Astrocyte of the cerebellum (primary cell): ENCODE results near the gene ITPK1.
"Not testable (repeated sequence)": the region's sequence is repeated elsewhere in the genome, so short reads cannot be mapped to it uniquely, and the experiment has no call there.

Experiments used
- DNase-seq: peaks from one replicate; pipeline ENCODE4 v3.0.0-alpha.2; 2011; ENCODE audit warnings: low read depth
- H3K4me3 ChIP-seq: 2 replicates; pipeline ENCODE4 v1.5.1; 2011; ENCODE audit warnings: mild to moderate bottlenecking, low read depth, low read length, moderate library complexity
- in situ Hi-C: cut with HindIII; loops from 2 replicates; pipeline ENCODE4 v1.10.0; 2017; ENCODE audit warnings: low sequenced_read_pairs
- TF ChIP-seq, protein P1 (sequence below): IDR thresholded peaks from 2 replicates; pipeline ENCODE4 v1.5.1; 2012; ENCODE audit warnings: low read length, low read depth, moderate library complexity, mild to moderate bottlenecking; ENCODE audit errors: missing control alignments

ITPK1 gene

GRCh38 chr14:93137864-93138263, 22.1 kb upstream of the ITPK1 start:
- no peak overlapping the region for H3K4me3 ChIP-seq
- in situ Hi-C loops, result loop anchor here (5.0 kb wide), 2 partner anchors 56 to 176 kb away; no protein-coding TSS in a partner anchor
- no peak for DNase-seq
- TF ChIP-seq, protein P1, sequence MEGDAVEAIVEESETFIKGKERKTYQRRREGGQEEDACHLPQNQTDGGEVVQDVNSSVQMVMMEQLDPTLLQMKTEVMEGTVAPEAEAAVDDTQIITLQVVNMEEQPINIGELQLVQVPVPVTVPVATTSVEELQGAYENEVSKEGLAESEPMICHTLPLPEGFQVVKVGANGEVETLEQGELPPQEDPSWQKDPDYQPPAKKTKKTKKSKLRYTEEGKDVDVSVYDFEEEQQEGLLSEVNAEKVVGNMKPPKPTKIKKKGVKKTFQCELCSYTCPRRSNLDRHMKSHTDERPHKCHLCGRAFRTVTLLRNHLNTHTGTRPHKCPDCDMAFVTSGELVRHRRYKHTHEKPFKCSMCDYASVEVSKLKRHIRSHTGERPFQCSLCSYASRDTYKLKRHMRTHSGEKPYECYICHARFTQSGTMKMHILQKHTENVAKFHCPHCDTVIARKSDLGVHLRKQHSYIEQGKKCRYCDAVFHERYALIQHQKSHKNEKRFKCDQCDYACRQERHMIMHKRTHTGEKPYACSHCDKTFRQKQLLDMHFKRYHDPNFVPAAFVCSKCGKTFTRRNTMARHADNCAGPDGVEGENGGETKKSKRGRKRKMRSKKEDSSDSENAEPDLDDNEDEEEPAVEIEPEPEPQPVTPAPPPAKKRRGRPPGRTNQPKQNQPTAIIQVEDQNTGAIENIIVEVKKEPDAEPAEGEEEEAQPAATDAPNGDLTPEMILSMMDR, result no peak

GRCh38 chr14:93136508-93136907, 20.8 kb upstream of the ITPK1 start:
- DNase-seq, H3K4me3 ChIP-seq: not testable (repeated sequence)
- in situ Hi-C loops, result loop anchor here (5.0 kb wide), 2 partner anchors 54 to 174 kb away; no protein-coding TSS in a partner anchor

- no peak overlapping the region for H3K4me3 ChIP-seq
- no peak for DNase-seq
- in situ Hi-C loops, result loop anchor here (5.0 kb wide), 2 partner anchors 54 to 174 kb away; no protein-coding TSS in a partner anchor
- TF ChIP-seq, protein P1, result no peak
Observed at GRCh38 chr14:93136009-93136408, 20.3 kb upstream of the ITPK1 start.

DNA sequence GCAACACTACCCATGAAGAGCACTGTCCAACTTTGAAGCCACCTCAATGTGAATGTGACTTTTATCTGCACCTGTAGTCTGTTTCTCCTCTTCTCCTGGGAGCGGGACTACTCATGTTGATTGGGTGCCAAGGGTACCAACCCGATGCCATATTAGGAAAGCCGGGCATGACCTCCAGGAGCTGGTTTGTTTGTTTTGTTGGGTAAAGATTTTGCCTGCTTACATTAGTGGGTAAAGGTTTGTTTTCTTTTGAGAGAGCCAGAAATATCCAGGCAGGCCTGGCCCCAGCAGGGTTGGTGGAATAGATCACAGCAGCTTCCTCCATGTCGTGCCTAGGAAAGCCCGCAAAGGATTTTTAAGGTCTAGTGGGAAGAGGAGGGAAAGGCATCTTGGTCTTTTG, 19.7 kb upstream of the ITPK1 start:
- H3K4me3 ChIP-seq, result no peak overlapping the region
- no peak for DNase-seq
- TF ChIP-seq, protein P1, result no peak
- in situ Hi-C loops, result loop anchor here (5.0 kb wide), 2 partner anchors 53 to 173 kb away; no protein-coding TSS in a partner anchor

DNA sequence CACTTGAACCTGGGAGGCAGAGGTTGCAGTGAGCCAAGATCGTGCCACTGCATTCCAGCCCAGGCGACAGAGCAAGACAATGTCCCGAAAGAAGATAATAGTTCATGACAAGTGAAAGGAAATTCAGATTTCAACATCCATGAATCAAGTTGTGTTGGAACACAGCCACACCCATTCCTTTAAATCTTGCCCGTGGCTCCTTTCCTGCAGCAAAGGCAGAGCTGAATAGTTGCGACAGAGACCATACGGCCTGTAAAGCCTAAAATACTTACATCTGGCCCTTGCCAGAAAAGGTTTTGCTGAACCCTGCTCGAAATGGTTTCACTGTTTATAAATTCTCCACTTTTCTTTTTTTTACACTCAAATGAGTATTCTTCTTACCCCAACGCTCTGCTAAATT, 17.7 kb upstream of the ITPK1 start:
- TF ChIP-seq, protein P1, result no peak
- H3K4me3 ChIP-seq, result no peak overlapping the region
- in situ Hi-C loops, result no loop called here
- DNase-seq, result no peak

DNA sequence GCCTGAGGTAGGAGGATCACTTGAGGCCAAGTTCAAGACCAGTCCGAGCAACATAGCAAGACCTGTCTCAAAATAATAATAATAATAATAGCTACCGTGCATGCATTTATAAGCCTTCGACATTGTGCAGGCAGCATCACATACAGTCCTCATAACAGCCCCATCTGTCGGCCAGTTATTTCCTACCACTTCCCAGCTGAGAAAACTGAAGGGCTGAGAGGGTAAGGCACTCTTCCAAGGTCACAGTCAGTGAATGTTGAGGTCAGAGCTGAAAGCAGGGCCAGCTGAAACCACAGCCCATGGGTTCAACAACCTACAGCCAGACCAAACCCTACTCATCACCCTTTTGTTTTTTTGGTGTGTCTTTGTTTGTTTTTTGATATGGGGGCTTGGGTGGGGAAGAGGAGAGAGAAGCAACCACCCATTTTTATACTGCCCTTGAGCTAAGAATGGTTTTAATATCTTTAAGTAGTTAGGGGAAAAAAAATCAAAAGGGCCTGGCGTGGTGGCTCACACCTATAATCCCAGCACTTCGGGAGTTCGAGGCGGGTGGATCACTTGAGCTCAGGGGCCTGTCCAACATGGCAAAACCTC, 16.8 kb upstream of the ITPK1 start:
- in situ Hi-C loops, result no loop called here
- no peak for DNase-seq
- TF ChIP-seq, protein P1, result peak; percentile 61
- no peak overlapping the region for H3K4me3 ChIP-seq

DNA sequence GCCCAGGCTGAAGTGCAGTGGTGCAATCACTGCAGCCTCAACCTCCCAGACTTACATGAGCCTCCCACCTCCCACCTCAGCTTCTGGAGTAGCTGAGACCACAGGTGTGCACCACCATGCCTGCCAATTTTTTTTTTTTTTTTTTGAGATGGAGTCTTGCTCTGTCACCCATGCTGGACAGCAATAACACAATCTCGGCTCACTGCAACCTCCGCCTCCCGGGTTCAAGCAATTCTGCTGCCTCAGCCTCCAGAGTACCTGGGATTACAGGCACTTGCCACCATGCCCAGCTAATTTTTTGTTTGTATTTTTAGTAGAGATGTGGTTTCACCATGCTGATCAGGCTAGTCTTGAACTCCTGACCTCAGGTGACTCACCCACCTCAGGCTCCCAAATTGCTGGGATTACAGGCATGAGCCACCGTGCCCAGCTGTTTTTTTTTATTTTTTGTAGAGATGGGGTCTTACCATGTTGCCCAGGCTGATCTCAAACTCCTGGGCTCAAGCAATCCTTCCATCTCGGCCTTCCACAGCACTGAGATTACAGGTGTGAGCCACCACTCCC, 15.6 kb upstream of the ITPK1 start:
- in situ Hi-C loops, DNase-seq, H3K4me3 ChIP-seq: not testable (repeated sequence)
